GM23248 (cell line): ENCODE results near the gene MMRN1. TPM values are rescaled to one million over a fixed set of nuclear protein-coding genes. Genes with fewer than 3 reads are reported as not detected.

ENCODE experiments used
- DNase-seq: peaks from one replicate; pipeline ENCODE4 v3.0.0-alpha.2; 2015
- H2AFZ ChIP-seq: fragments of 200-600 bp; sonication (generic); 2 replicates; pipeline ENCODE4 v1.6.1; 2016; ENCODE audit warnings: antibody characterized with exemption
- H3F3A ChIP-seq: fragments of 200-600 bp; sonication (generic); 2 replicates; pipeline ENCODE4 v1.6.1; 2016; ENCODE audit warnings: mild to moderate bottlenecking, antibody characterized with exemption, mixed run types; ENCODE audit not compliant: insufficient read depth
- H3K27ac ChIP-seq: fragments of 200-600 bp; sonication (generic); 2 replicates; pipeline ENCODE4 v1.5.1; 2016; ENCODE audit warnings: mild to moderate bottlenecking
- H3K27me3 ChIP-seq: fragments of 200-600 bp; sonication (generic); replicated peaks from 2 replicates; pipeline ENCODE4 v1.6.1; 2016; ENCODE audit warnings: mild to moderate bottlenecking; ENCODE audit not compliant: insufficient read depth
- H3K36me3 ChIP-seq: fragments of 200-600 bp; sonication (generic); 2 replicates; pipeline ENCODE4 v1.6.1; 2016; ENCODE audit warnings: low read depth, mild to moderate bottlenecking
- H3K4me1 ChIP-seq: fragments of 200-600 bp; sonication (generic); 2 replicates; pipeline ENCODE4 v1.6.1; 2016; ENCODE audit warnings: mild to moderate bottlenecking; ENCODE audit not compliant: insufficient read depth
- H3K4me2 ChIP-seq: fragments of 200-600 bp; sonication (generic); one replicate; pipeline ENCODE4 v1.6.1; 2016; ENCODE audit warnings: mild to moderate bottlenecking; ENCODE audit not compliant: unreplicated experiment
- H3K4me3 ChIP-seq: fragments of 200-600 bp; sonication (generic); 2 replicates; pipeline ENCODE4 v1.5.1; 2016; ENCODE audit warnings: mild to moderate bottlenecking
- H3K79me2 ChIP-seq: fragments of 200-600 bp; sonication (generic); 2 replicates; pipeline ENCODE4 v1.6.1; 2016; ENCODE audit warnings: mild to moderate bottlenecking; ENCODE audit not compliant: insufficient read depth
- H3K9ac ChIP-seq: fragments of 200-600 bp; sonication (generic); 2 replicates; pipeline ENCODE4 v1.6.1; 2016; ENCODE audit warnings: mild to moderate bottlenecking
- H3K9me2 ChIP-seq: fragments of 200-600 bp; sonication (generic); 2 replicates; pipeline ENCODE4 v1.6.1; 2016; ENCODE audit warnings: mixed run types, mild to moderate bottlenecking, moderate library complexity; ENCODE audit not compliant: insufficient read depth
- H3K9me3 ChIP-seq: fragments of 200-600 bp; sonication (generic); one replicate; pipeline ENCODE4 v1.6.1; 2017; ENCODE audit warnings: low read depth
- H4K20me1 ChIP-seq: fragments of 200-600 bp; sonication (generic); 2 replicates; pipeline ENCODE4 v1.6.0; 2016; ENCODE audit not compliant: insufficient read depth
- EZH2 ChIP-seq: fragments of 200-600 bp; sonication (generic); IDR thresholded peaks from 2 replicates; pipeline ENCODE4 v1.6.1; 2018; ENCODE audit warnings: antibody characterized with exemption, mild to moderate bottlenecking; ENCODE audit not compliant: insufficient read depth, poor library complexity, severe bottlenecking
- EZH2phosphoT487 ChIP-seq: fragments of 200-600 bp; sonication (generic); IDR thresholded peaks from 2 replicates; pipeline ENCODE4 v1.6.1; 2018; ENCODE audit warnings: antibody characterized with exemption, moderate library complexity, mild to moderate bottlenecking, low read depth; ENCODE audit not compliant: insufficient read depth
- WGBS, 2 experiments: methylation state at CpG; one replicate each; pipeline ENCODE4 v1.1.6; 2015 to 2017; ENCODE audit warnings: low lambda C conversion rate in 2 of 2, low coverage in 1 of 2; ENCODE audit errors: missing lambda C conversion rate in 2 of 2; 5-methylcytosine and 5-hydroxymethylcytosine counted together
- in situ Hi-C: fragments of 300-500 bp; cut with MboI; formaldehyde crosslinking; loops from 2 replicates; pipeline ENCODE4 v1.15.0; 2020
- polyA plus RNA-seq: library from polyadenylated mRNA; unstranded; fragments of >200 nt; fragmentation: Nextera tagmentation; extraction: Ambion mirVana; gene quantifications from 2 replicates; pipeline ENCODE4 v1.2.1, GENCODE V29; 2016
- total RNA-seq: library from RNA; depleted of rRNA; stranded (reverse); fragments of >200 nt; shearing (Covaris generic); gene quantifications from 2 replicates; pipeline ENCODE4 v1.2.3, GENCODE V29; 2014; rRNA removed

Gene MMRN1, protein sequence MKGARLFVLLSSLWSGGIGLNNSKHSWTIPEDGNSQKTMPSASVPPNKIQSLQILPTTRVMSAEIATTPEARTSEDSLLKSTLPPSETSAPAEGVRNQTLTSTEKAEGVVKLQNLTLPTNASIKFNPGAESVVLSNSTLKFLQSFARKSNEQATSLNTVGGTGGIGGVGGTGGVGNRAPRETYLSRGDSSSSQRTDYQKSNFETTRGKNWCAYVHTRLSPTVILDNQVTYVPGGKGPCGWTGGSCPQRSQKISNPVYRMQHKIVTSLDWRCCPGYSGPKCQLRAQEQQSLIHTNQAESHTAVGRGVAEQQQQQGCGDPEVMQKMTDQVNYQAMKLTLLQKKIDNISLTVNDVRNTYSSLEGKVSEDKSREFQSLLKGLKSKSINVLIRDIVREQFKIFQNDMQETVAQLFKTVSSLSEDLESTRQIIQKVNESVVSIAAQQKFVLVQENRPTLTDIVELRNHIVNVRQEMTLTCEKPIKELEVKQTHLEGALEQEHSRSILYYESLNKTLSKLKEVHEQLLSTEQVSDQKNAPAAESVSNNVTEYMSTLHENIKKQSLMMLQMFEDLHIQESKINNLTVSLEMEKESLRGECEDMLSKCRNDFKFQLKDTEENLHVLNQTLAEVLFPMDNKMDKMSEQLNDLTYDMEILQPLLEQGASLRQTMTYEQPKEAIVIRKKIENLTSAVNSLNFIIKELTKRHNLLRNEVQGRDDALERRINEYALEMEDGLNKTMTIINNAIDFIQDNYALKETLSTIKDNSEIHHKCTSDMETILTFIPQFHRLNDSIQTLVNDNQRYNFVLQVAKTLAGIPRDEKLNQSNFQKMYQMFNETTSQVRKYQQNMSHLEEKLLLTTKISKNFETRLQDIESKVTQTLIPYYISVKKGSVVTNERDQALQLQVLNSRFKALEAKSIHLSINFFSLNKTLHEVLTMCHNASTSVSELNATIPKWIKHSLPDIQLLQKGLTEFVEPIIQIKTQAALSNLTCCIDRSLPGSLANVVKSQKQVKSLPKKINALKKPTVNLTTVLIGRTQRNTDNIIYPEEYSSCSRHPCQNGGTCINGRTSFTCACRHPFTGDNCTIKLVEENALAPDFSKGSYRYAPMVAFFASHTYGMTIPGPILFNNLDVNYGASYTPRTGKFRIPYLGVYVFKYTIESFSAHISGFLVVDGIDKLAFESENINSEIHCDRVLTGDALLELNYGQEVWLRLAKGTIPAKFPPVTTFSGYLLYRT
- total RNA-seq (not detected in 2 replicates), polyA plus RNA-seq (not detected in 2 replicates)

DNA sequence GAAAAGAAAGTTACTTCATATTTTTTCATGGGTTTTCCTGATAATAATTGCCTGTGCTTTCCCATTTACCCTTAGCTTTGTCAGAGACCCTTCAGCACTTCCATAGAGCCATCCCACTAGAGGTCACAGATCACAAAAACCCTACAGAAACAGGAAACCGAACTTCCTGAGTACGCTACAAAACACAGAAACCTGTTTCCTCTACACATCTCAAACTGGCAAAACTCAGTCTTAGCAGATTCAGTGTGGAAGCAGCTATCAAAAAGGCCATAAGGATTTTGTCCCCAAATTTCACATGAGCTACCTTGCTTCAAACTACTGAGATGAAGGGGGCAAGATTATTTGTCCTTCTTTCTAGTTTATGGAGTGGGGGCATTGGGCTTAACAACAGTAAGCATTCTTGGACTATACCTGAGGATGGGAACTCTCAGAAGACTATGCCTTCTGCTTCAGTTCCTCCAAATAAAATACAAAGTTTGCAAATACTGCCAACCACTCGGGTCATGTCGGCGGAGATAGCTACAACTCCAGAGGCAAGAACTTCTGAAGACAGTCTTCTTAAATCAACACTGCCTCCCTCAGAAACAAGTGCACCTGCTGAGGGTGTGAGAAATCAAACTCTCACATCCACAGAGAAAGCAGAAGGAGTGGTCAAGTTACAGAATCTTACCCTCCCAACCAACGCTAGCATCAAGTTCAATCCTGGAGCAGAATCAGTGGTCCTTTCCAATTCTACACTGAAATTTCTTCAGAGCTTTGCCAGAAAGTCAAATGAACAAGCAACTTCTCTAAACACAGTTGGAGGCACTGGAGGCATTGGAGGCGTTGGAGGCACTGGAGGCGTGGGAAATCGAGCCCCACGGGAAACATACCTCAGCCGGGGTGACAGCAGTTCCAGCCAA lies at the start of gene MMRN1:
Gene MMRN1, plus strand, starts transcription at position 206 of the 902 bp plus-strand sequence. Its CDS starts 118 bp downstream, at position 324.
- Histone ChIP-seq H3F3A (no peaks in the 10 kb centered on the region), H3K4me1 (no peaks in the 10 kb centered on the region), H3K4me2 (no peak within 1 kb of the TSS), H3K4me3 (no peak within 1 kb of the TSS), H3K9me2 (no peaks in the 10 kb centered on the region), H2AFZ (no peak within 1 kb of the TSS), H3K27me3 (peaks cover 36% of the 10 kb centered on the region), H3K79me2 (no peaks in the 10 kb centered on the region), H3K27ac (no peak within 1 kb of the TSS), H3K36me3 (no peaks in the 10 kb centered on the region), H3K9ac (no peak within 1 kb of the TSS), H4K20me1 (no peaks in the 10 kb centered on the region), H3K9me3 (no peaks in the 10 kb centered on the region)
- DNase-seq = no peak
- in situ Hi-C loops = loop anchor here (25.0 kb wide), 1 partner anchor 408 kb away; no protein-coding TSS in a partner anchor
- no peak for TF ChIP-seq EZH2
- no peak for TF ChIP-seq EZH2phosphoT487
- 49 to 51% methylated on average over 11 of the region's 11 CpGs for WGBS, 2 experiments

DNA sequence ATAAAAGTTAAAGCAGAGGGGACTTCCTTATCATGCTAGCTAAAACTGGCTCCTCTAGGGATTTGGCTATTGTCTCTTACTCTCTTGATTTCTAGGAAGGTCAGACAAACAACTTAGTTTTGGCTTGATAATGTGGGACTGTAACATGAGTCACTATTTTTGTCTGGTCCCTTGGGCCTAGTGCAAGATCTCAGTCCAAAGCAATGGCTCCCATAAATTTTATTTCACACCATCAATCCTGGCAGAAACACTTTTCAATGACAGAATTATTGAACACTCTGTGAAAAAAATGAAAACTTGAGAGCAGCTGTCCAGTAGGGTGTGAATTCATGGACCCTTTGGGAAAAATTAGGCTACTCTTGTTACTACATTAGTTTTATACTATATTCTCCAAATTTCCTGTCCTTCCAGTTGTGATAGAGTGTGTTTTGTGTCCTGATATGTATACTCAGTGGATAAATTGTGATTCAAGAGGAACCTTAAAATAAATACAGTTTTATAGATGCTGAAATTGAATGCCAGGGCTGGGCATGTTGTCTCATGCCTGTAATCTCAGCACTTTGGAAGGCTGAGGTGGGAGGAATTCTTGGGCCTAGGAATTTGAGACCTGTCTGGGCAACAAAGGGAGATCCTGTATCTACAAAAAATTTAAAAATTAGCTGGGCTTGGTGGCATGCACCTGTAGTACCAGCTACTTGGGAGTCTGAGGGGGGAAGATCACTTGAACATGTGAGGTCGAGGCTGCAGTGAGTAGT lies 46.9 kb upstream of the MMRN1 start:
- no peak overlapping the region for H3K4me3 ChIP-seq
- no peaks in the 10 kb centered on the region for H3K79me2 ChIP-seq
- WGBS, 2 experiments = 35 to 47% methylated on average over 1 of the region's 1 CpG
- H2AFZ ChIP-seq = no peak overlapping the region
- no peak overlapping the region for H3K4me2 ChIP-seq
- H4K20me1 ChIP-seq = no peaks in the 10 kb centered on the region
- no peaks in the 10 kb centered on the region for H3K4me1 ChIP-seq
- in situ Hi-C loops = no loop called here
- TF ChIP-seq EZH2 (no peak), EZH2phosphoT487 (no peak)
- no peaks in the 10 kb centered on the region for H3K36me3 ChIP-seq
- H3F3A ChIP-seq = no peaks in the 10 kb centered on the region
- no peaks in the 10 kb centered on the region; the same call in 1 of the 2 replicates for H3K27me3 ChIP-seq
- H3K9me3 ChIP-seq = no peaks in the 10 kb centered on the region
- no peak for DNase-seq
- no peaks in the 10 kb centered on the region for H3K9me2 ChIP-seq
- H3K9ac ChIP-seq = no peak overlapping the region
- H3K27ac ChIP-seq = no peak overlapping the region

DNA sequence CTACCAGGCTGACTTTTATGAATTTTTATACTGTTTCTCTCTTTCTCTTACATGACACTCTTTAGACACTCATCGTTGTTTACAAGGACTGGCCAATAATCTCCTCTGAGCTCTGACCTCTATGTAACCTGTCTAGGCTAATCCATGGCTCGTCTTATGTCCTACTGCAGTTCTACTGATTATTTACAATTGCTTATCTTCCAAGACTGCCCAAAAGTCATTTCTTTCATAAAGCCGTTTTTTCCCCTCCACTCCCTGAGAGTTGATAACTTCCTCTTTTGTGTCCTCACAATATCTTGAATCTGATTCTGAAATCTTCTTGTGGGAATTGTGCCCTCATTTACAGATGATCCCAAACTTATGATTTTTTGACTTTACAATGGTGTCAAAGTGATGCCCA lies 39.4 kb upstream of the MMRN1 start:
- H3K27ac ChIP-seq = no peak overlapping the region
- no peak overlapping the region for H2AFZ ChIP-seq
- no peaks in the 10 kb centered on the region for H3K4me1 ChIP-seq
- no peak overlapping the region for H3K4me3 ChIP-seq
- no peaks in the 10 kb centered on the region for H3K9me2 ChIP-seq
- H3K4me2 ChIP-seq = no peak overlapping the region
- TF ChIP-seq EZH2 (no peak), EZH2phosphoT487 (no peak)
- no peaks in the 10 kb centered on the region for H3F3A ChIP-seq
- H3K36me3 ChIP-seq = no peaks in the 10 kb centered on the region
- H4K20me1 ChIP-seq = no peaks in the 10 kb centered on the region
- in situ Hi-C loops = no loop called here
- WGBS, 2 experiments = 17 to 33% methylated on average over 3 of the region's 3 CpGs
- no peak overlapping the region for H3K9ac ChIP-seq
- H3K79me2 ChIP-seq = no peaks in the 10 kb centered on the region
- no peak for DNase-seq
- no peaks in the 10 kb centered on the region for H3K9me3 ChIP-seq
- no peaks in the 10 kb centered on the region for H3K27me3 ChIP-seq
